Glomerular endothelial cell (primary cell): ENCODE results near the gene SRSF10. TPM values are rescaled to one million over a fixed set of nuclear protein-coding genes. Genes with fewer than 3 reads are reported as not detected.
"Not testable (repeated sequence)": the region's sequence is repeated elsewhere in the genome, so short reads cannot be mapped to it uniquely, and the experiment has no call there.

ENCODE experiments used
- DNase-seq: peaks from one replicate; pipeline ENCODE4 v3.0.0-alpha.2; 2011; ENCODE audit warnings: low read depth, low spot score; ENCODE audit errors: extremely low read depth
- total RNA-seq: library from RNA; depleted of rRNA; stranded (reverse); fragments of >200 nt; gene quantifications from 2 replicates; pipeline ENCODE4 v1.2.3, GENCODE V29; 2015

The SRSF10 gene
- total RNA-seq, 1 donor from 2014 or later, result 76.3 TPM

- no peak for DNase-seq
These were observed 20.5 kb downstream of the SRSF10 start, which contains the start of gene PNRC2 for GRCh38 chr1:23959461-23960290. Gene PNRC2, plus strand, starts transcription at chr1:23959828. Its CDS starts 1,630 bp downstream, at chr1:23961458.

- DNase-seq, result peak; percentile 82
These were observed 21.2 kb downstream of the SRSF10 start for GRCh38 chr1:23958810-23959460.

GRCh38 chr1:23958040-23958809 lies 21.9 kb downstream of the SRSF10 start:
- DNase-seq, result not testable (repeated sequence)

- no peak for DNase-seq
These were observed 23.0 kb downstream of the SRSF10 start for GRCh38 chr1:23957096-23957495.

GRCh38 chr1:23953020-23953419 lies 27.1 kb downstream of the SRSF10 start:
- no peak for DNase-seq

GRCh38 chr1:23947366-23947765 lies 32.8 kb downstream of the SRSF10 start:
- DNase-seq, result no peak

- DNase-seq, result no peak
These were observed 43.5 kb downstream of the SRSF10 start for GRCh38 chr1:23936481-23937176.

- no peak for DNase-seq
These were observed 48.6 kb downstream of the SRSF10 start for GRCh38 chr1:23931491-23931880.

- DNase-seq, result no peak
These were observed 49.2 kb downstream of the SRSF10 start for GRCh38 chr1:23930861-23931490.

GRCh38 chr1:23930270-23930669 lies 49.9 kb downstream of the SRSF10 start:
- no peak for DNase-seq

- no peak for DNase-seq
These were observed 51.3 kb downstream of the SRSF10 start for GRCh38 chr1:23928789-23929188.

- DNase-seq, result no peak
These were observed 53.0 kb downstream of the SRSF10 start for GRCh38 chr1:23927097-23927496.

- DNase-seq, result no peak
These were observed 54.8 kb downstream of the SRSF10 start for GRCh38 chr1:23925279-23925678.

- no peak for DNase-seq
These were observed 55.5 kb downstream of the SRSF10 start for GRCh38 chr1:23924601-23925000.

- DNase-seq, result no peak
These were observed 56.3 kb downstream of the SRSF10 start for GRCh38 chr1:23923592-23924499.

GRCh38 chr1:23922321-23922943 lies 57.7 kb downstream of the SRSF10 start:
- no peak for DNase-seq

GRCh38 chr1:23916209-23917131 lies 63.7 kb downstream of the SRSF10 start:
- DNase-seq, result no peak

- no peak for DNase-seq
These were observed 64.7 kb downstream of the SRSF10 start for GRCh38 chr1:23915466-23915865.
